GM19468 (cell line): ENCODE results near the gene TRMU.

Source experiments
- ATAC-seq: cut with Tn5 transposase; IDR thresholded peaks from one replicate; pipeline ENCODE4 v1.9.1; 2021; ENCODE audit warnings: mild to moderate bottlenecking, moderate library complexity, moderate number of reproducible peaks; ENCODE audit not compliant: unreplicated experiment; ENCODE audit errors: extremely low read depth

TRMU gene

DNA sequence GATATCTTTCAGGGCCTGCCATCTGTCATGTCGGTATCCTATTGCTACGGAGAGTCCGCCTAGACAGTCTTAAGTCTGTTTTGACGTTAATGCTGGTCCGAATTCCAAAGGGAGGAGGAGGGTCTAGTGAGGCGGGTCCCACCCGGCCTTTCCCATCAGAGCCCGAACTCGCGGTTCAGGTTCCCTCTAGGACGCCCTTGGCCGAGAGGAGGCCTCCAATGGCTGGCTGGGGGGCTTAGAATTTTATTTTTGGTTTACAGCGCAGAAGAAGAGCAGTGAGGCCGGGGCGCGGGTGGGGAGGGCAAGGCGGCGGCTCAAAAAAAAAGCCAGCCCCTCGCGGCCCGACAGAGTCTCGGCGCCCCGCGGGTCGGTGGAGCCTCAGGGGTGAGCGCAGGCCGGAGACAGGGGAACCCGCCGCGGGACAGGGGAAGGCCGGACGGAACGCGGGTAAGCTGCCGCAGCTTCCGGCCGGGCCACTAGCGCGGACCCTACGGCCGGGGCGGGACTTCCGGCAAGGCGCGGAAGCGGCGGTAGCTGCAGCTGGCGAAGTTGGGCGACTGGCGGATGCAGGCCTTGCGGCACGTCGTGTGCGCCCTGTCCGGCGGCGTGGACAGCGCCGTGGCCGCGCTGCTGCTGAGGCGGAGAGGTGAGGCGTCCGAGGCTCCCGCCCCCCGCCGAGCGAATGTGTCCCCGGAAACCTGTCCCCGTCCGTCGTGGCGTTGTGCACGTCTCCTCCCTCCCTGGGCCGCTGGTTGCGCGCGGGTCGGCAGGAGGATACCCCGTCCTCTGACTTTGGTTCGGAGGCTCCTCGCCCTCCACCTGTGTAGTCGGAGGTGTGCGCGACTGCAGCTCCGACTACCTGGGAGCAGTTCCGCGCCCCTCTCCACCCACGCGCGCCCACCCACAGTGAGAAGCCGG is at the start of gene TRMU:
TSS of gene TRMU (plus strand) at position 514 of the 918 bp plus-strand sequence. CDS start at position 565, 51 bp downstream.
- ATAC-seq = peak; percentile 61

GRCh38 chr22:46286006-46286405 is 49.5 kb upstream of the TRMU start:
- no peak for ATAC-seq

DNA sequence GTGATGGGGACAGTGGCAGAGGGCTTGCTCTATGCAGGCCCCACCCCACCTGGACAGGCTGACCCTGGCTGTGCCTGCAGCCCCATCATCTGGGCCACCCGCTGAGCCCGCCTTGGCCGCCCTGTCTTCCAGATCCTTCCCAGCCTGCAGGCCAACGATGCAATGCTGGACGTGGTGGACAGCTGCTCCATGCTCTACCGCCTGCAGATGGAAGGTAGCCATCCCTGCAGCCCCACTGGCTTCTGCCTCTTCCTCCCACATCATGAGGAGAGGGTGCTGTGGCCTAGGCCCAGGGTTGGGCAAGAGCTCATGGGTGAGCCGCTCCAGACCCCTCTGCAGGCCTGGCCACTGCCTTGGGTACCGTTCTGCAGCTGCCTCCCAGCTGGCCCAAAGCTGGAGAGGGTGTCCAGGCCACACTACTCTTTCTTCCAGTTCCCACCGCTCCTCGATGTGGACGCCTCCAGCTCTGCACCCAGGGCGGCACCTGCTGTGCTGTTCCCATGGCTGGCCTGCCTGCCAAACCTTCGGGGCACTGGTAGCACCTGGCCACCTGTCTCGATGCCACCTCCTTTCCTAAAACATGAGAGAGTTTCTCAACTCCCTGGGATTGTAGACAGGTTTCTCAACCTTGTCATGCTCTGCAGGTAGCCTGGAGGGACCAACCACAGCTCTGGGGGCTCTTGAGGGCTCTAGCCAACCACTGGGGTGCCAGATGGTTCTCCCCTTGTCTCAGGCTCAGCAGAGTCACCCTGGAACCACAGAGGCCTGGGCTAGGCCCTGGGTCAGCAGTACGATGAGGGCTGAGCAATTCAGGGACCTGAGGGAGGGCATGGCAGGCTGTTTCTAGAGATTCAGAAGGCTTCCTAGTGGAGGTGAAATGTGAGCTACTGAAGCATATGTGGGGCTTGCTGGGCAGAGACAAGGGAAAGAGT is 48.3 kb upstream of the TRMU start:
- ATAC-seq = no peak

DNA sequence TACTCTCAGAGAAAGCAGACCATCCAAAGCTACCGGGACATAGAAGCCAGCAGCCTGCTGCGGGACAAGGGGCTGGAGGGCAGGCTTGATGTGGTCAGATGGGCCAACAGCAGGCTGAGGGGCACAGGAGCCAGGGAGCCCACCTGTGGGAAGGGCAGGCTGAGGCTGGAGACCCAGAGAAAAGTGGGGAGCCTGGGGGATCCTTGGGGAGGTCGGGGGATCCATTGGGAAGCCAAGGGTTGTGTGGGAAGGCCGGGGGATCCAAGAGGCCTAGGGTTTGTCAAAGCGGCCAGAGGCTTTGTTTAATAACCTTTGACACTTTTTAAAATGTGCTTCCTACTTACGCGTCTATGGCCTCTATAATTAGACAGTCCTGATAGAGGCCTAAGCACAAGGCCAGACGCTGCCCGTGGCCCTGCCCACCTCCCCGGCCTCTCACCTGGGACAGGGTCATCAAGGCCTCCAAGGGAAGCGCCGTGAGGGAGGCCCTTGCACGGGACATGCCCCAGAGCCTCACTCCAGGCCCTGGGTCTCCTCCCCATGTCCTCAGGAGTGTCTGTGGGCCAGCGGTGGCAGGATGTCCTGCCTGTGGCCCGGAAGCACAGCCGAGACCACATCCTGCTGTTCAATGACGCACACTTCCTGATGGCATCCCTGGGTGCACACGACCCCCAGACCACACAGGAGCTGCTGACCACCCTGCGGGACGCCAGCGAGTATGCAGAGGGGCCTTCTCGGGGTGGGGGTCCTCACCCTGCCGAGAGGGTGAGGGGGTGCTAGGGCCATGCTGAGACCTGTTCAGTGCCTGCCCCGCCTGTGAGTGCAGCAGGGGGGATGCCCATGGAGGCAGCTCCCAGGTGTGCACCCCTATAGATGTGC is 47.4 kb upstream of the TRMU start:
- peak; percentile 67 for ATAC-seq

GRCh38 chr22:46288846-46289243 is 46.7 kb upstream of the TRMU start:
- no peak for ATAC-seq

DNA sequence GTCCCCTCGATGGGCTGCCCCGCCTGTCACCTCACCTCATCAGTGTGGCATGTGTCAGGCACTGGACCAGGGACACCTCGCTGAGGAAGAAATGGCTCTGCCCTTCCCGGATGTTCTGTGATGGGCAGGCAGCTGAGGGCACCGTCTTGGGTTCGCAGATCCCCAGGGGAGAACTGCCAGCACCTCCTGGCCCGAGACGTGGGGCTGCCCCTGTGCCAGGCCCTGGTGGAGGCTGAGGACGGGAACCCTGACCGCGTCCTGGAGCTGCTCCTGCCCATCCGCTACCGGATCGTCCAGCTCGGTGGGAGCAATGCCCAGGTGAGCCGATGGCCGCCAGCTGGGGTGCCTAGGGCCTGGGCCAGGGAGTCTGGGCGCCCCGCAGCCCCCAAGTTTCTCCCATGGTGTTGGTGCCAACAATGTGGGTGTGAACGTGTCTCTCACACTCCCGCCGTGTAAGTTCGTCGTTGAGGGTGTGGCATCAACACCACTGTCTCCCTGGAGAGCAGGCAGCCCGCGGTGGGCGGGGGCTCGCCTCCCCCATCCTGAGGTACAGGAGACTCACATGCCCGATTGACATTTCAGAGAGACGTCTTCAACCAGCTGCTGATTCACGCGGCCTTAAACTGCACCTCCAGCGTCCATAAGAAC is 46.1 kb upstream of the TRMU start:
- ATAC-seq = no peak

GRCh38 chr22:46290121-46290842 is 45.2 kb upstream of the TRMU start:
- no peak for ATAC-seq

GRCh38 chr22:46290843-46291785 is 44.4 kb upstream of the TRMU start:
- ATAC-seq = no peak

GRCh38 chr22:46292173-46292572 is 43.3 kb upstream of the TRMU start:
- no peak for ATAC-seq

- no peak for ATAC-seq
Observed at GRCh38 chr22:46292732-46293131, 42.8 kb upstream of the TRMU start.

DNA sequence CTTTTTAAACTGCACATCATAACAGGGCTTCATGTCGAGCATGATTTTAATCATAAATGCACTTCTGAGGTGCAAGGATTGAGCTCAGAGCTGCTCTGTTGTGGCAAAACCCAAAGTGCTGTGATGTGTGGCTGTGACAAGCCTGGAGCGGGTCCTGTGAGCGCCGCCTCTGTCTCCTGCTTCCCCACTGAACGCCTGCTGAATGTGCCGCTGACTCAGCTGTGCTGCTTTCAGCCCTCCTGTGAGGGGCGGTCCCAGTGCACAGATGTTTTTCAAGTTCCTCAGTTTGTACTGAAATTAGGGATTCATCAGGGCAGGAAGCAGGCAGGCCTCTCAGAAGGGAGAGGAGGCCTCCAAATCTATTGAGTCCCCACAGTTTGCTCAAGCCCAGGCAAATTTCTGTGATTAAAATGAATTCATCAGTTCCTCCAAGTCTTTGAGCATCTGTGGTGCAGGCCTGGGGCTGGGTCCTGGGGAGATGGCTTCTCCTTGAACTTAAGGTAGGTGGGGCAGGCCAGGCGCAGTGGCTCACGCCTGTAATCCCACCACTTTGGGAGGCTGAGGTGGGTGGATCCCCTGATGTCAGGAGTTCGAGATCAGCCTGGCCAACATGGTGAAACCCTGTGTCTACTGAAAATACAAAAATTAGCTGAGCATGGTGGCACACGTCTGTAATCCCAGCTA is 41.8 kb upstream of the TRMU start:
- no peak for ATAC-seq

DNA sequence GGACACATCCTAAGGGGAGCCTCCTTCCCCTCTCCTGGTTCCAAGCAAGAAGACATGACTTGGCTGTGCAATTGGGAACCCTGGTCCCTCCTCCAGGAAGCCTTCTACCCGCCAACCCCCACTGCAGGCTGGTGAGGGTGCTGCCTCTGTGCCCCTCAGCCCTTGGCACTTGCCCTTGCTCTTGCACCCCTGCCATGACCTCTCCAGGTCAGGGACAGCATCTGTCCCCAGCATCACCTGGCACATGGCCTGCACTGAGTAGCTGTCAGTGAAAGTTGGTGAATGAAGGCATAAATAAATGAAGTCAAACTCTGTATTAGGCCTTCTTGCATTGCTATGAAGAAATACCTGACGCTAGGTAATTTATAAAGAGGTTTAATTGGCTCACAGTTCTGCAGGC is 40.7 kb upstream of the TRMU start:
- no peak for ATAC-seq

GRCh38 chr22:46295277-46295971 is 40.1 kb upstream of the TRMU start:
- ATAC-seq = no peak

DNA sequence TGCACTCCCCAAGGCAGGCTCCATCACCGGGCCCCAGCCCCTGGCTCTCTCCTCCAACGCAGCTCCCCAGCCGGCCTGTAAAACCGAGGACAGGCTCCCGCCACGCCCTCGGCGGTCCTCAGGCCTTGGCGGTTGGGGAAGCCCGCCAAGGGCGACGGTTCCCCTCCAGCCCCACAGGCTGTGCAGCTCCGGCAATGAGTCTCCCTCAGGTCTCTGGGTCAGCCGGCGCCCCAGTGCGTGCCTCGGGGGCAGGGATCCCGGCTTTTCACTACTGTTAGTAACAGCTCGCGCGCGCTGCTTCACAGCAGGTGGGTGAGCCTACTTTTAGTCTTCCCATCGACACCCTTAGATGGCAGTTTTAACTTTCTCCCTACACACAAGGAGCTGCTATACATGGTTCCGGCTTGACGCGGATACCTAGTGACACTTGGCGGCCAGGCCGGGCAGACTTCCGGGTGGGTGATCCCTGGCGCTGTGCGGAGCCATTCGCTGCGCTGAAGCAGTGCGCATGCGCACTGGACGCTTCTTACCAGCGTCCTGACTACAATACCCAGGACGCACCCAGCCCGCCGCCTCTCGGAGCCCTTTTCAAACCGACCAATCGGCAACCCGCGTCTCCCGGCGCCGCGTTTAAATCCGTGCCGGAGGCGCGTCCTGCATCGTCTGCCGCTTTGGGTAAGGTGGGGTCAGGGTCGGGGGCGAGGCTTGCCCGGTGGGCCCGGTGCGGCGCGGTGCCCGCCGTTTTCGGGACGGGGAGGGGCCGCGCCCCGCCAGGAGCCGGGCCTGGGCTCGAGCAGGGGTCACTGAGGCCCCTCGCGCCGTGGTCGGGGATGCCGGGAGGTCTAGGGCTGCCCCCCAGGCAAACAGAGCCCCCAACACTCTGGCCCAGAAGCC is 39.0 kb upstream of the TRMU start, which contains the start of gene GTSE1:
TSS of gene GTSE1 (plus strand) at position 614 of the 894 bp plus-strand sequence. CDS start 531 bp downstream, outside the sequence.
- peak; percentile 96 for ATAC-seq

- no peak for ATAC-seq
Observed at GRCh38 chr22:46297151-46297812, 38.2 kb upstream of the TRMU start.
